Fibroblast of lung (primary cell): Measurements from ENCODE around the gene HPS1.

Experiments
- CTCF ChIP-seq, 2 donors: IDR thresholded peaks in 1 of 2; conservative IDR thresholded peaks in 1 of 2; 1 replicate in 1 of 2; 2 replicates in 1 of 2; pipeline ENCODE4 v1.5.1; 2011 to 2012; ENCODE audit warnings: low read length in 2 of 2, control low read depth in 1 of 2, inconsistent platforms in 1 of 2, low read depth in 1 of 2, mild to moderate bottlenecking in 1 of 2
- EZH2 ChIP-seq: IDR thresholded peaks from 2 replicates; pipeline ENCODE4 v1.5.1; 2012; ENCODE audit warnings: low read length, control low read depth, mild to moderate bottlenecking; ENCODE audit errors: missing control alignments

DNA sequence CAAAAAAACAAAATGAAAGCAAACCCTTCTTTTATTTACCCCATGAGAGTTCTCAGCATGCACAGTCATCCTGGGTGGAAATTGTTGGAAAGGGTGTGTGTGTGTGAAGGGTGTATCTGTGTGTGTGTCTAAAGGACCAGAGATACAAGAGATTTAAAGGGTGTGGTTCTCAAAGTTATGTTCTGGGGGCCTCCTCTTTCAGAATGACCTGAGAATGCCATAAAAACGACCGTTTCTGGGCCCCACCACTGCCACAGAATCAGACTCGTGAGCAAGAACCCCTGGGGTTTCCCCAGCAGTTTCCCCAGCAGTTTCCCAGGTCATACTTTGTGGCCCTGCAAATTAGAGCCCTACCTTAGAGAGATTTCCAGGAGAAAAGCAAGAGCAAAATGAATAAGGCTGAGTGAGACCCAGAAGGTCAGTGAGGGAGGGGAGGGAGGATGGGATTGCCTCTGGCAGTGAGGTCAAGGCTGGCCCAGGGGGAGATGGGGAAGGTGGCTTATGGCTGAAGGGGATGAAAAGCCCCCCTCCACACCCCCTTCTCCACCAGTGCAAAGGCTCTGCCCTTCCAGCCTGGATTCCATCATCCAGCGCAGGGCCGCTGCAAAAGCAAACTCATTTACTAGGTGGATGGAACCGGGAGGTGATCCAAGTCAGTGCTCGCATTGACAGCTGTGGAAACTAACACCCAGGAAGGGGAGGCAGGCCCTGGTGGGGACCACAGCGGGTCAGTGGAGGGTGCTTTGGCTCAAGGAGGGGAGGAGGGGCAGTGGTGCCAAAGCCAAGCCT, 42.0 kb downstream of the HPS1 start:
- no peak for TF ChIP-seq CTCF (conservative IDR thresholded peaks at IDR 0.05 in 1 of 2, IDR thresholded peaks at IDR 0.05 in 1 of 2; ENCODE audit: low read depth in 1 of 2, low read length in 2 of 2)
- no peak for TF ChIP-seq EZH2
